MM.1S (cell line): ENCODE measurements around the gene CENPB.
A peak's percentile ranks its signal among the peaks of the same experiment; 100 is the strongest.

Source experiments
- DNase-seq: peaks from one replicate; pipeline ENCODE4 v3.0.0-alpha.2; 2015
- H2AFZ ChIP-seq: fragments of 300-600 bp; sonication (generic); 2 replicates; pipeline ENCODE4 v1.6.0; 2016; ENCODE audit warnings: antibody characterized with exemption, low read length
- H3F3A ChIP-seq: fragments of 300-600 bp; sonication (generic); 2 replicates; pipeline ENCODE4 v1.6.1; 2016; ENCODE audit warnings: mild to moderate bottlenecking, antibody characterized with exemption, low read length, moderate library complexity, mixed read lengths; ENCODE audit not compliant: insufficient read depth
- H3K27ac ChIP-seq: fragments of 300-600 bp; sonication (generic); 2 replicates; pipeline ENCODE4 v1.5.1; 2016; ENCODE audit warnings: mild to moderate bottlenecking, low read length
- H3K27me3 ChIP-seq: fragments of 300-600 bp; sonication (generic); replicated peaks from 2 replicates; pipeline ENCODE4 v1.6.0; 2016; ENCODE audit warnings: low read length; ENCODE audit not compliant: insufficient read depth
- H3K36me3 ChIP-seq: fragments of 300-600 bp; sonication (generic); replicated peaks from 2 replicates; pipeline ENCODE4 v1.6.1; 2016; ENCODE audit warnings: mild to moderate bottlenecking, low read length, mixed read lengths; ENCODE audit not compliant: insufficient read depth
- H3K4me1 ChIP-seq: fragments of 300-600 bp; sonication (generic); 2 replicates; pipeline ENCODE4 v1.6.1; 2016; ENCODE audit warnings: low read length, mixed read lengths
- H3K4me2 ChIP-seq: fragments of 300-600 bp; sonication (generic); 2 replicates; pipeline ENCODE4 v1.6.0; 2016; ENCODE audit warnings: low read depth, low read length
- H3K4me3 ChIP-seq: fragments of 300-600 bp; sonication (generic); 2 replicates; pipeline ENCODE4 v1.5.1; 2016; ENCODE audit warnings: low read length, mixed read lengths
- H3K79me2 ChIP-seq: fragments of 300-600 bp; sonication (generic); 2 replicates; pipeline ENCODE4 v1.6.1; 2016; ENCODE audit warnings: mixed run types, low read length, mixed read lengths
- H3K9ac ChIP-seq: fragments of 300-600 bp; sonication (generic); 2 replicates; pipeline ENCODE4 v1.6.1; 2016; ENCODE audit warnings: low read length, mixed read lengths
- H3K9me2 ChIP-seq: fragments of 300-600 bp; sonication (generic); replicated peaks from 2 replicates; pipeline ENCODE4 v1.6.1; 2016; ENCODE audit warnings: mild to moderate bottlenecking, low read length, mixed read lengths; ENCODE audit not compliant: insufficient read depth
- H3K9me3 ChIP-seq: fragments of 300-600 bp; sonication (generic); replicated peaks from 2 replicates; pipeline ENCODE4 v1.6.1; 2016; ENCODE audit warnings: mild to moderate bottlenecking, low read length, mixed read lengths; ENCODE audit not compliant: insufficient read depth
- H4K20me1 ChIP-seq: fragments of 300-600 bp; sonication (generic); 2 replicates; pipeline ENCODE4 v1.6.1; 2016; ENCODE audit warnings: mild to moderate bottlenecking, low read length, moderate library complexity, mixed read lengths; ENCODE audit not compliant: insufficient read depth
- CTCF ChIP-seq: fragments of 300-600 bp; sonication (generic); IDR thresholded peaks from 2 replicates; pipeline ENCODE4 v1.5.1; 2016; ENCODE audit warnings: antibody characterized with exemption, low read length, mixed read lengths
- EZH2 ChIP-seq: fragments of 300-600 bp; sonication (generic); optimal IDR thresholded peaks from 2 replicates; pipeline ENCODE3; 2017; ENCODE audit warnings: low read depth, mild to moderate bottlenecking, antibody characterized with exemption, low read length, mixed read lengths
- EZH2phosphoT487 ChIP-seq: fragments of 300-600 bp; sonication (generic); IDR thresholded peaks from 2 replicates; pipeline ENCODE4 v1.6.1; 2018; ENCODE audit warnings: antibody characterized with exemption, low read length

CENPB gene

DNA sequence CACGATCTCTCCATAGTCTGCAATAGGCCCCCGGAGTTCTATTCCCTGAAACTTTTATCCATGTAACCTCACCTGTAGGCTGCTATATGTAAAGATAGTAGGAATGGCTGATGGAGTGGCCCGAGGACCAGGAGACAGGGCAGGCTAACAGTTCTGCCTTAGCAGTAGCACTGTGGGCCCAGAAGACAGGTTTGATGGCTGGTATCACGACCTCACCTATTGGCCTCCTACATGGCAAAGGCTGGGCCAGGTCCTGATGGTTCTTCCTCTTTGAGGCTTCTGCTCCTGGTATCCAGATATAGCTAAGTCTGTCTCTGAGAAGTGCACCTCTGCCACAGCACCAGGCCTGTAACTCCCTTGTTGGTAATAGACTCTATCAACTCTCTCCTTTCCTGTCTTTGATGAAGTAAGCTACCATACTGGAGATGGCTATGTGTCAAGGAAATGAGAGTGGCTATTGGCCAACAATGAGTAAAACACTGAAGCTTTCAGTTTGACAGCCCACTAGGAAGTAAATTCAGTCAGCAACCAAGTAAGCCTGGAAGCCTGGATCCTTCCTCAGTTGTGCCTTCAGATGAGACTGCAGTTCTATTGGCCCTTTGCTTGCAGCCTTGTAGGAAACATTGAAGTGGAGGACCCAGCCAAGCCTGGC, 11.0 kb downstream of the CENPB start:
- no peak overlapping the region for H3K4me2 ChIP-seq
- no peaks in the 10 kb centered on the region for H3K79me2 ChIP-seq
- no peak overlapping the region for H3K9ac ChIP-seq
- H2AFZ ChIP-seq: no peak overlapping the region
- no peak overlapping the region for H3K27ac ChIP-seq
- no peak overlapping the region for H3K4me3 ChIP-seq
- peaks cover 26% of the 10 kb centered on the region for H3K27me3 ChIP-seq
- peaks cover 7% of the 10 kb centered on the region for H3K4me1 ChIP-seq
- no peaks in the 10 kb centered on the region for H4K20me1 ChIP-seq
- no peaks in the 10 kb centered on the region for H3K36me3 ChIP-seq
- H3F3A ChIP-seq: no peaks in the 10 kb centered on the region
- H3K9me2 ChIP-seq: no peaks in the 10 kb centered on the region
- no peak for TF ChIP-seq EZH2
- TF ChIP-seq CTCF: no peak
- TF ChIP-seq EZH2phosphoT487: no peak
- no peak for DNase-seq
- no peaks in the 10 kb centered on the region for H3K9me3 ChIP-seq

GRCh38 chr20:3771552-3772058, 14.9 kb downstream of the CENPB start:
- H3K9ac ChIP-seq: no peak overlapping the region
- H3K4me3 ChIP-seq: no peak overlapping the region
- H3K4me2 ChIP-seq: no peak overlapping the region
- TF ChIP-seq CTCF (no peak), EZH2phosphoT487 (no peak), EZH2 (no peak)
- H3K27ac ChIP-seq: no peak overlapping the region
- peaks cover 8% of the 10 kb centered on the region for H3K79me2 ChIP-seq
- H2AFZ ChIP-seq: no peak overlapping the region
- no peaks in the 10 kb centered on the region for H4K20me1 ChIP-seq
- H3K4me1 ChIP-seq: peaks cover 9% of the 10 kb centered on the region
- H3K27me3 ChIP-seq: no peaks in the 10 kb centered on the region
- no peaks in the 10 kb centered on the region for H3K9me2 ChIP-seq
- H3K9me3 ChIP-seq: no peaks in the 10 kb centered on the region
- H3K36me3 ChIP-seq: no peaks in the 10 kb centered on the region
- peaks cover 11% of the 10 kb centered on the region for H3F3A ChIP-seq
- DNase-seq: no peak

DNA sequence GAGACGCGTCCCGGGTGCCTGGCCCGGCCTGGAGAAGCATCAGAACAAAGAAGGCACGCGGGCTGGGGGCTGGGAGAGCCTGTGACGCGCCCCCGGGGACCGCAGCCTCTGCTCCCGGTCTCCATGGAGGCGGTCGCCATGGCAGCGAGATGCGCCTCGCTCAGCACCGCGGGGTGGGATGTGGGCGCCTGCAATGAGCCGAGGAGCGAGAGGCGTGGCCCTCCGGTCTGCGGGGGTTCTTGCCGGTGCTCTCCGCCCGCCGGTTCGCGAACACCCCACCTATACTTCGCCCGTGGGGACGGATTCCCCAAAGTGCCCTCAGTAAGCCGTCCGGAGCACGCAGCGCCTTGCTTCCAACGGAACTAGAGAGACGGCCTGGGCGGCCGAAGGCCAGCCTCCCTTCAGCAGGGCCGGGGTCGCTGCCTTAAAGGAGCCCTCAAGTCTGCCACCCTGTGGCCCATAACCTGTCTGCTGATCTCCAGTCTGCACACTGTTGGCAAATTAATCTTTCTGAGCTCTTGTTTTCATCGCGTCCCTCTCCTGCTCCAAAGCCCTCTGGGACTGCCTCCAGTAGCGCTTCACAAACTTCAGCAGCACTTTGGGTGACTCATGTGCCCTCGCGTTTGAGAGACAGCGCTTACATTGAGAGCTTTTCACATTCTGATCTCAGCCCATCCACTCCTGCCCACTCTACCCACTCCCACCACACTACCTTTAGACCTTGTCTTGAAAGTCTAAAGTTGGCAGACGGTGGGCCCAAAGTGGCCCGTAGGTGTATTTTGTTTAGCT, 18.0 kb downstream of the CENPB start:
- Histone ChIP-seq H3K79me2 (peaks cover 18% of the 10 kb centered on the region), H3K36me3 (no peaks in the 10 kb centered on the region), H3K27ac (peak overlapping the region; percentile 80), H3K9ac (peak overlapping the region; percentile 88), H3K9me2 (no peaks in the 10 kb centered on the region), H3K4me2 (peak overlapping the region; percentile 86), H3K27me3 (no peaks in the 10 kb centered on the region), H2AFZ (peak overlapping the region; percentile 85), H3K4me3 (peak overlapping the region; percentile 90), H3F3A (peaks cover 11% of the 10 kb centered on the region), H3K4me1 (peaks cover 15% of the 10 kb centered on the region), H4K20me1 (no peaks in the 10 kb centered on the region), H3K9me3 (no peaks in the 10 kb centered on the region)
- peak; percentile 70 for DNase-seq
- no peak for TF ChIP-seq EZH2phosphoT487
- TF ChIP-seq CTCF: peak; percentile 61
